ENCODE data around the gene ZNF664.
"Not testable (repeated sequence)": the region's sequence is repeated elsewhere in the genome, so short reads cannot be mapped to it uniquely, and the experiment has no call there.

- TF ChIP-seq, protein P1, sequence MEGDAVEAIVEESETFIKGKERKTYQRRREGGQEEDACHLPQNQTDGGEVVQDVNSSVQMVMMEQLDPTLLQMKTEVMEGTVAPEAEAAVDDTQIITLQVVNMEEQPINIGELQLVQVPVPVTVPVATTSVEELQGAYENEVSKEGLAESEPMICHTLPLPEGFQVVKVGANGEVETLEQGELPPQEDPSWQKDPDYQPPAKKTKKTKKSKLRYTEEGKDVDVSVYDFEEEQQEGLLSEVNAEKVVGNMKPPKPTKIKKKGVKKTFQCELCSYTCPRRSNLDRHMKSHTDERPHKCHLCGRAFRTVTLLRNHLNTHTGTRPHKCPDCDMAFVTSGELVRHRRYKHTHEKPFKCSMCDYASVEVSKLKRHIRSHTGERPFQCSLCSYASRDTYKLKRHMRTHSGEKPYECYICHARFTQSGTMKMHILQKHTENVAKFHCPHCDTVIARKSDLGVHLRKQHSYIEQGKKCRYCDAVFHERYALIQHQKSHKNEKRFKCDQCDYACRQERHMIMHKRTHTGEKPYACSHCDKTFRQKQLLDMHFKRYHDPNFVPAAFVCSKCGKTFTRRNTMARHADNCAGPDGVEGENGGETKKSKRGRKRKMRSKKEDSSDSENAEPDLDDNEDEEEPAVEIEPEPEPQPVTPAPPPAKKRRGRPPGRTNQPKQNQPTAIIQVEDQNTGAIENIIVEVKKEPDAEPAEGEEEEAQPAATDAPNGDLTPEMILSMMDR (IDR thresholded peaks at IDR 0.05), result not testable (repeated sequence)
- TF ChIP-seq EP300 (IDR thresholded peaks at IDR 0.05), result not testable (repeated sequence)
- peak in 1 of 4 donors; percentile 13 for TF ChIP-seq POLR2A (IDR thresholded peaks at IDR 0.05)
Measured at GRCh38 chr12:123946516-123947505, 26.2 kb upstream of the ZNF664 start.

All from upper lobe of left lung (tissue), 4 donors.